Prostate gland (tissue), 2 donors: ENCODE data around the gene LRCH1. TPM values are rescaled to one million over a fixed set of nuclear protein-coding genes. Genes with fewer than 3 reads are reported as not detected.

Experiments used
- DNase-seq: peaks from one replicate; pipeline ENCODE4 v3.0.0-alpha.2; 2019; ENCODE audit warnings: low spot score
- H3K27ac ChIP-seq, 2 donors: fragments of 200-600 bp; sonication (generic); 2 replicates each; pipeline ENCODE4 v1.5.1; 2017 to 2019
- H3K27me3 ChIP-seq: fragments of 200-600 bp; sonication (generic); replicated peaks from 2 replicates; pipeline ENCODE4 v1.5.1; 2019; ENCODE audit not compliant: insufficient read depth
- H3K36me3 ChIP-seq, 2 donors: fragments of 200-600 bp; sonication (generic); 1 replicate in 1 of 2; 2 replicates in 1 of 2; pipeline versions ENCODE4 v1.5.1 to v1.8.1; 2017 to 2019
- H3K4me1 ChIP-seq: fragments of 200-600 bp; sonication (generic); replicated peaks from 2 replicates; pipeline ENCODE4 v1.5.1; 2019
- H3K4me3 ChIP-seq, 2 donors: fragments of 200-600 bp; sonication (generic); 2 replicates each; pipeline ENCODE4 v1.5.1; 2017 to 2019
- H3K9me3 ChIP-seq: fragments of 200-600 bp; sonication (generic); 2 replicates; pipeline ENCODE4 v1.5.1; 2017
- POLR2A ChIP-seq: fragments of 450-650 bp; IDR thresholded peaks from one replicate; pipeline ENCODE4 v1.6.1; 2016; ENCODE audit warnings: antibody characterized with exemption, mild to moderate bottlenecking
- POLR2AphosphoS5 ChIP-seq: sonication (generic); formaldehyde crosslinking; IDR thresholded peaks from one replicate; pipeline ENCODE4 v1.6.1; 2017; ENCODE audit warnings: antibody characterized with exemption
- WGBS: methylation state at CpG from one replicate; pipeline ENCODE4 v1.1.5; 2018; 5-methylcytosine and 5-hydroxymethylcytosine counted together
- intact Hi-C: fragments of 100-400 bp; cut with DNase I; formaldehyde crosslinking; loops from one replicate; pipeline ENCODE4 v1.14.2; 2022
- total RNA-seq, 2 donors: library from RNA; depleted of rRNA; stranded (reverse); fragments of >200 nt; gene quantifications; one replicate each; pipeline ENCODE4 v1.1.0, GENCODE V29; 2016
- TF ChIP-seq, protein P1 (sequence below), 4 experiments: fragments of 200-600 bp in 2 of 4; fragments of 450-650 bp in 2 of 4; sonication (generic) in 2 of 4; IDR thresholded peaks; 1 replicate in 3 of 4; 2 replicates in 1 of 4; pipeline ENCODE4 v1.5.1; 2016 to 2019; ENCODE audit warnings: antibody characterized with exemption in 4 of 4, mild to moderate bottlenecking in 2 of 4, moderate library complexity in 2 of 4

Gene LRCH1
- total RNA-seq, 2 donors from 2014 or later: 14.8 to 17.2 TPM

DNA sequence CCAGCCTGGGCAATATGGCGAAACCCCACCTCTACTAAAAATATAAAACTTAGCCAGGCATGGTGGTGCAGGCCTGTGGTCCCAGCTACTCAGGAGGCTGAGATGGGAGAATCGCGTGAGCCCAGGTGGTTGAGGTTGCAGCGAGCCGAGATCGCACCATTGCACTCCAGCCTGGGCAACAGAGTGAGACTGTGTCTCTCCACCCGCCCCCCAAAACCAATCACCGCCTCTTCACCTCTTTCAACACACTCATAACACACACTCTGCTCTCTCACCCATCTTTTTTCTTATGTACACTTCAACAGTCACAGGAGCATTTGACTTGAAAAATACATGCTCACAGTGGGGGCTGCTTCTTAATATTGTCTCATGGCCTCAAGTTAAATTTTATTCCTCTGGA, 167.2 kb downstream of the LRCH1 start:
- no peaks in the 10 kb centered on the region for H3K27me3 ChIP-seq
- H3K9me3 ChIP-seq: no peaks in the 10 kb centered on the region
- H3K4me3 ChIP-seq: no peak overlapping the region
- H3K4me1 ChIP-seq: no peaks in the 10 kb centered on the region
- 97% methylated on average over 8 of the region's 8 CpGs for WGBS
- no peak for DNase-seq
- TF ChIP-seq, protein P1, sequence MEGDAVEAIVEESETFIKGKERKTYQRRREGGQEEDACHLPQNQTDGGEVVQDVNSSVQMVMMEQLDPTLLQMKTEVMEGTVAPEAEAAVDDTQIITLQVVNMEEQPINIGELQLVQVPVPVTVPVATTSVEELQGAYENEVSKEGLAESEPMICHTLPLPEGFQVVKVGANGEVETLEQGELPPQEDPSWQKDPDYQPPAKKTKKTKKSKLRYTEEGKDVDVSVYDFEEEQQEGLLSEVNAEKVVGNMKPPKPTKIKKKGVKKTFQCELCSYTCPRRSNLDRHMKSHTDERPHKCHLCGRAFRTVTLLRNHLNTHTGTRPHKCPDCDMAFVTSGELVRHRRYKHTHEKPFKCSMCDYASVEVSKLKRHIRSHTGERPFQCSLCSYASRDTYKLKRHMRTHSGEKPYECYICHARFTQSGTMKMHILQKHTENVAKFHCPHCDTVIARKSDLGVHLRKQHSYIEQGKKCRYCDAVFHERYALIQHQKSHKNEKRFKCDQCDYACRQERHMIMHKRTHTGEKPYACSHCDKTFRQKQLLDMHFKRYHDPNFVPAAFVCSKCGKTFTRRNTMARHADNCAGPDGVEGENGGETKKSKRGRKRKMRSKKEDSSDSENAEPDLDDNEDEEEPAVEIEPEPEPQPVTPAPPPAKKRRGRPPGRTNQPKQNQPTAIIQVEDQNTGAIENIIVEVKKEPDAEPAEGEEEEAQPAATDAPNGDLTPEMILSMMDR (IDR thresholded peaks at IDR 0.05): no peak
- TF ChIP-seq POLR2AphosphoS5 (no peak), POLR2A (no peak)
- no peak overlapping the region for H3K27ac ChIP-seq
- H3K36me3 ChIP-seq: no peaks in the 10 kb centered on the region
- intact Hi-C loops: loop anchor here (5.0 kb wide), 2 partner anchors 168 to 228 kb away; partner anchors contain the start of gene LRCH1

- Histone ChIP-seq H3K27me3 (no peaks in the 10 kb centered on the region), H3K4me3 (no peak overlapping the region), H3K9me3 (no peaks in the 10 kb centered on the region), H3K36me3 (no peaks in the 10 kb centered on the region), H3K27ac (no peak overlapping the region), H3K4me1 (no peaks in the 10 kb centered on the region)
- TF ChIP-seq, protein P1 (IDR thresholded peaks at IDR 0.05): peak; percentile 41 to 86 (median 66)
- peak; percentile 25 for TF ChIP-seq POLR2AphosphoS5
- TF ChIP-seq POLR2A: no peak
- WGBS: 17% methylated on average over 4 of the region's 4 CpGs
- intact Hi-C loops: loop anchor here (5.0 kb wide), 2 partner anchors 169 to 229 kb away; partner anchors contain the start of gene LRCH1
- DNase-seq: peak; percentile 42
Observed at GRCh38 chr13:46721054-46721453, 168.1 kb downstream of the LRCH1 start.

- 96% methylated on average over 5 of the region's 5 CpGs for WGBS
- H3K4me1 ChIP-seq: no peaks in the 10 kb centered on the region
- no peak overlapping the region for H3K27ac ChIP-seq
- TF ChIP-seq, protein P1 (IDR thresholded peaks at IDR 0.05): no peak
- TF ChIP-seq POLR2A (no peak), POLR2AphosphoS5 (no peak)
- H3K4me3 ChIP-seq: no peak overlapping the region
- H3K36me3 ChIP-seq: no peaks in the 10 kb centered on the region
- no peak for DNase-seq
- H3K9me3 ChIP-seq: no peaks in the 10 kb centered on the region
- no peaks in the 10 kb centered on the region for H3K27me3 ChIP-seq
- intact Hi-C loops: no loop called here
Observed at GRCh38 chr13:46726347-46726746, 173.4 kb downstream of the LRCH1 start.

DNA sequence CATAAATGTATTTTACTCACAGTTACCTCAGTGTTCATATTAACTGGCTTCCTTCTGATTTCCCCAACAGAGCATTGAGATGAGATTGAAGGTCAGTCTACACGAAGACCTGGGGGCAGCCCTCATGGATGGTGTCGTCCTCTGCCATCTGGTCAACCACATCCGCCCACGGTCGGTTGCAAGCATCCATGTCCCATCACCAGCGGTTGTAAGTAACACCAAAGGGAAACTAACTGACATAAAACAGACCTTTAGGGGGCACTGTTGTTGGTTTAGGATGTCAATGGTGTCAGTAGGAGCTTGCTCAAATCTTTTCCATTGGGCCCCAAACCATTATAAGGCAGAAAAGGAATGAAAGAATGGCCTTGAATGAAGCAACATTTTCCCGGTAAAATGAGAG, 175.8 kb downstream of the LRCH1 start:
- Histone ChIP-seq H3K36me3 (peaks cover 0 to 5% of the 10 kb centered on the region in 2 donors), H3K9me3 (no peaks in the 10 kb centered on the region), H3K4me3 (no peak overlapping the region), H3K27ac (no peak overlapping the region), H3K27me3 (no peaks in the 10 kb centered on the region), H3K4me1 (no peaks in the 10 kb centered on the region)
- intact Hi-C loops: no loop called here
- WGBS: 94% methylated on average over 7 of the region's 7 CpGs
- TF ChIP-seq POLR2AphosphoS5: no peak
- TF ChIP-seq POLR2A: no peak
- no peak for DNase-seq

DNA sequence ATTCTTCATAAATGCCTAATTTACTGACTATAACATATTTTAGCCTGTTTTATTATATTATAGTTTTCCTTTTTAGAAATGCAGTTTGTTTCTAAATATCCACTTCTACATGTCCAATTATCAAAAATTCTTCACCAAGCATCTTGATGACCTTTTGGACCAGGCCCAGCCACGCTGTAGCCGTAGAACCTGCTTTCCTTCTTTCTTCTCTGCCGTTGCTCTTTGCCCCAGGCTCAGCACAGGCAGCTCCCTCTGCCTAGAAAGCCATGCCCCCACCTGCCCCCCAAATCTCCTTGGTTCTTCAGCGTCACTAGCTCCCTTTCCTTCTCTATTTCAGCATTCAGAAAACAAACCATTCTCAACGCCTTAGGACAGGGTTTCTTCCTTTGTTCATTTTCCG, 178.6 kb downstream of the LRCH1 start:
- H3K4me1 ChIP-seq: no peaks in the 10 kb centered on the region
- no peak overlapping the region for H3K4me3 ChIP-seq
- H3K27me3 ChIP-seq: no peaks in the 10 kb centered on the region
- H3K36me3 ChIP-seq: peaks cover 0 to 5% of the 10 kb centered on the region in 2 donors
- intact Hi-C loops: no loop called here
- no peak overlapping the region for H3K27ac ChIP-seq
- WGBS: 73% methylated on average over 6 of the region's 6 CpGs
- no peaks in the 10 kb centered on the region for H3K9me3 ChIP-seq
- no peak for DNase-seq
- TF ChIP-seq POLR2AphosphoS5: no peak
- TF ChIP-seq, protein P1 (IDR thresholded peaks at IDR 0.05): no peak
- TF ChIP-seq POLR2A: no peak
